ENCODE measurements around the gene PDPN. TPM values are rescaled to one million over a fixed set of nuclear protein-coding genes. Genes with fewer than 3 reads are reported as not detected.

PDPN gene
- total RNA-seq, 1 donor from 2014 or later: 10.5 TPM

DNA sequence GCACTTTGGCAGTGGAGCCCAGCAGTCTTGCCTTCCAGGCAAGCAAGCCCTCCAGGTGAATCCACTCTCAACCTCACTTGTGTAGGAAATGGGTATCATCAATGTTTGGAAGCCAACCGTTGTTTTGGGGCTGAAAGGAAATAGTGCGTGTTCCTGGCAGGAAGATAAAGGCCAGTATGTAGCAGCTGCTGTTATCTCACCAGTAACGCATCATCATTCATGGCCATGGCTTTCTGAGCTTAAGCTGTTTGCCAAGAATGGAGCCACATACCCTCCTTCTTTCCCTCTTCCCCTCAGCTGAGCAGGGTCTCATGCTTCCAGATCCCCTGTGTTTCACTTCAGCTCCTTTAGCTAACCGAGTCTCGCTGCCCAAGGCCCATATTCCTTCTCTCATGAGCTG is 2.2 kb upstream of the PDPN start:
- no peak for DNase-seq

DNA sequence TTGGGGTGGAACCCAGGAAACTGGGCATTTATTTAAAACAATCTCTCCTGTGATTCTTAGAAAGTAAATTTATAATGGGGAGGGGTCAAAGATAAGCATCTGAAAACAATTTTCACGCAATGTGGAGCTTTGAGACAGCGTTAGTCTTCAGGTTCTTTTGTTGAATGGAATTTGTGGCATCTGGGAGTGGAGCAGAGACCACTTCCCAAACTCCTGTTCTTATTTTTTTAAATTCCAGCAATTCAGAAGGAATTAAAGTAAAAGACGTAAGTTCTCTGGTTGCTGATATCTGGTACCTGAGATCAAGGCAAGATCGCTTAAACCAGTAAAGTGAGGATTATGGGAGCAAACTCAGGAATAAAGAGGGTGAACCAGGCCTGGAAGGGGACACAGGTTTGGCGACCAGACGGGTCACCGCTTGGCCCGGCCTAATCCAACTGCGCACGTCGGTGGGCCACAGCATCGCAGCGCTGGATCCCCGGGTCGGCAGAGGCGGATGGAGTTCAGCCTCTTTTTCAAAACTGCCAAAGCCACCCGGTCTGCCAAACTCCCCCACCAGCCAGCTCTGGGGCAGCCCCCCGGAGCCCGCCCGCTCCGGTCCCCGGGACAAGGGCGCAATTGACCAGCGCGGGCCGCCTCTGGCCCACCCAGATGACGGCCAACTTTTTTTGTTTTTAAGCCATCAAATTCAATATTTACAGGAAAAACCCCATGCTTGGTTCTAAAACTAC is 754 bp upstream of the PDPN start:
- DNase-seq: no peak

DNA sequence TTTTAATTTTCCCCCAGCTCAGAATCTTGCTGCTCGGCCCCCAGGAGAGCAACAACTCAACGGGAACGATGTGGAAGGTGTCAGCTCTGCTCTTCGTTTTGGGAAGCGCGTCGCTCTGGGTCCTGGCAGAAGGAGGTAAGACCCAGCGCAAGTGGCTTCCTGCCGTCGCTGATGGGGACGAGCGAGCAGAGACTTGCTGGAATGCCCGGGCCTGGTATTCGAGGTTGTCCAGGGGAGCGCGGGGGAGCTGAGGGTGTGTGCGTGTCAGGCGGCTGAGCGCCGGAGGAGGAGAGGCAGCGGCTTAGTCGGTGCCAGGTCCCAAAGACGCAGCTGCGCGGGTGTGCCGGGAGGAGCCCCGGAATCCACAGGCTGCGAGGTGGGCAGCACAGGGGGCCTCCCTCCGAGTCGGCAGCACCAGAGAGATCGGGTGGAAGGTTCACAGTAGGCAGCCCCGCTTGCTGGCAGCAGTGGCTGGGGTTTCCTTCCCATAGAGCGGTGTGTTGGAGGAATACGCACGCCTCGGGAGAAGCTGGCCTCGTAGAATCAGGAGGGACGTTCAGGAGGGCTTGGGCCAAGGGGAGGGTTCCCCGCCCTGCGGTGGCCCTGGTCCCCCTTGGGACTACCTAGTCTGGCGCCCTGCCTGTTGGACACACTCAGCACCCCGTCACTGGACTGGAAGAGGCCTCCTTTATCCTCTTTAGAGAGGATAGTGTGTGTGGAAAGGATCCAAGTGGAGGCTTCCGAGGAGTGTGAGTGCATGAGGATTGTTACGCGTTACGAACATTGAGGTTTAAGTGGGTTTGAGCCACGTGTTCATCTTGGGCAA is 547 bp downstream of the PDPN start:
- peak; percentile 77 for DNase-seq

DNA sequence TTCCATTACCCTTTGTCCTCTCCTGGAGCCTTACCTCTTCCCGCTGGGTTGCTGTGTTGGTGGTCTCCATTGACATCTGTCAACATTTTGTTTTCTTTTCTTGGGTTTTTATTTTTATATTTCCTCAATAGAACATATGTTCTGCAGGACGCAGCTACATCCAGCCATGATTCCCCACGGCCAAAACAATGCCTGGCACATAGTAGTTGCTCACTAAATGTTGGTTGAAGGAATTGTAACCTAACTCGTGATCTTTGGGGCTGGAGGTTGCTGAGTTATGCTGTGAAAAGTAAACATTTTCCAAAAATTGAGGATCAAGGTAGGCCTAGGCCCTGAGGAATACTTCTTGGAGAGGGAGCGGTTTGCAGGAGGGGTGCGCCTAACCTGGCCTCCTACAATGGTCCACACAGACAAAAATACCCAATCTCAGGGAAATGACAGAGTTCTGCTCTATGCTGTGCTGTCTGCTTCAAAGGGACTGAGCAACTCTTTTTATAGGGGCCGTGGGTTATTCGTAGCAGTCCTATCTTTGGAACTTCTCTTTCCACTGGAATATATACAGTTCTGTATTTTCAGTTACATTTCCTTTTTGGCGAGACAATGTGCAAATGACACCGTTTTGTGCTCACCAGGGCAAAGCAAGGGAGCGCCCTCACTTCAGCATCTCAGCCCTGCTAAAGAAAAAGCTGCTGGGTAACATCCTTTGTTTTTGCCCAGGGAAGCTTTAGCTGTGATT is 1.4 kb downstream of the PDPN start:
- no peak for DNase-seq

DNA sequence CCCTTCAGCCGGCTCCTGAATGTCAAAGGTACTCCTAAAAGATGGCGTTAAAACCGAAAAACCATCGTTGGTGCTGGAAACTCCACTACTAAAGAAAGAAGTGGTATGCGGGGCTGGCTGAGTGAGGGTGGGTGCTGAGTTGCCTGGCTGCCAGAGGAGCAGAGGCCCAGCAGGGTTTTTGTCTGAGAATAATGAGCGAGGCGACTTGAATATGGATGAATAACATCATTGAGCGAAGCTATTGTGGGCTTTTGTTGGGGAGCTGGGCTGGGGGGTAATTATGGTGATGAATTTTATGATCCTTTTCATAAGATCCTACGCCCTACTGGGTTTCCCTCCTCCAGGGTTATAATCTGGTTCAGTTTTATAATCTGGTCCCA is 2.0 kb downstream of the PDPN start:
- DNase-seq: no peak

DNA sequence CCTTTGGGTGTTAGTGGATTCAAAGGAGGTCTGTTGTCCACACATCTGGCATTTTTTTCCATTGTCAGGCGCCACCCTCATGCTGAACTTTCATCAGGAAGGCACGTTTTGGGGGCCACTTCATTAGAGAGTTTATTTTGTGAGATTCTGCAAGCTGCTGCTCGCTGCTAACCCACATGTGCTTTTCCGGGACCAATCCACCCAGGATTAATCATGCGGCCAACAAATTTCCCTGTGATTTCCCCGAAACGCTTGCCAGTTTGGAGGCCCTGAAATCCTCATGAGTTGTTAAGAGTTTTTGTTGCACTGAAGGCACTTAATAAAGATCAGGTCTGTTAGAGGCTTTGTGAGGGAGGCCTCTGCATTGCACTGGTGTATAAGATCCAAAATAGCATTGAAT is 2.4 kb downstream of the PDPN start:
- DNase-seq: no peak

DNA sequence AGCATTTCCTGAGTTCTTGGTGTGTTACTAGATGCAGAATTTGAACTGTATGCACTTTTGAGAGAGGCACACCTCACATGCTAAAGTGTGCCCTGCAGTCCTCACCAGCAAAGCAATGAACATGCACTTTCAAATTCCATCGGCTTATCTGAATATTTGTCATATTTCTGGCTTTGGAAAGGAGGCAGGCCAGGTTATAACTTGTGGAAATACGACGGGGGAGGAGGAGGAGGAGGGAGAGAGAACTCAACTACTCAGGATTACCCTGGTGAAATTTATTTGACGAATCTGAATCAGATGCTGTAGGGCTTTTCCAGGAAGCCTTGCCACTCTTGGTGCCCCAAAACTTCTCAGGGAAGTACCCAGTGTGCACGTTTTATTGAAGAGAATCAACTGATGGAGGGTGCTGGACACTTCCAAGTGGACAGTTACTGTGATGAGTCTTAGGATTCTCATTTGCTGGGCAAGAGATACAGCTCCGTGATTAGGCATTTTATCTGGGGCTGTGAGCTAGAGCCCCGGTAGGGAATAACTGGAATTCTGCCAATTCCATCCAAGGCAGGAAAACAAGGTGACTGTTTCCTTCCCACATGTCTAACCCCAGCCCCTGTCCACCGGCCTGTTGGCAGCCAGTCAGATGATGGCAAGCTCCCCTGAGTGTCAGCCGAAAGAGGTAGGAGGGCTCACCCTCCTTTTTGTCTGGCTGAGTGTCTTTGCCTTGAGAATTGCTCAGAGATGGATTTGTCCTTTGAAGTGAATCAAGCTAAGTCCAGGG is 3.8 kb downstream of the PDPN start:
- no peak for DNase-seq

DNA sequence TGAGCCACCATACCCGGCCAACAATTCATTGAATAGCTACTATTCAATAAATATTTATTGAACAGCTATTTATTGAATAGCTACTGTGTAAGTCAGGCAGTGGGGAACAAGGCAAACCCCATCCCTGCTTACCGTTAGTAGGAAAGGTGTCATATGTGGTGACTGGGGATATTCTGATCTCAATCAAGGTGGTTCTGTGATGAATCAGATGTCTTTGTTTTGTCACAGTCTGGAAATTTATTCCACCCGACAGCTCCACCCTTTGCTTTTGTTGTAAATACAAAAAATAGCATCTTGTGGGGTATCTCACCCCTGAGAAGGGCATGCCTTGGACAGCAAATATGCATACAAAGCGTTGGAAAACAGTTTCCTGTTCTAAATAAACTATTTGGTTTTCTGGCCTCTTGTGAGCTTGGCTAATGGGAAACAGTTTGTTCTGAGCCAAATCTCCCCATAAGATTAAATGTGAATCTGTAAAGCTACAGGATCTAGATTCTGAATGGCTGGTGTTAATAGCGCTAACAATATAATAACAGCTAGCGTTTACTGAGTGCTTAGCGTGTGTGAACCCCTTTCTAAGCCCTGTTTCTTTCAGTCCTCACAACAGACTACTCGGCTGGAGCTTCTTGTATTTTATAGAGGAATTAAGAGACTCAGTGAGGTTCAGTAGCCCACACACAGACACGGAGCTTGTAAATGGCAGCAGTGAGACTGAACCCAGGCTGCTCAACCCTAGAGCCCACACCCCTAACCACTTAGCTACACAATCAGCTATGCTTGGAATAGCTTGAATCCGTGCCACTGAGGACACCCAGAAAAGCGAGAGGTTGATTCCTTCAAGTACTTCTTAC is 5.5 kb downstream of the PDPN start:
- no peak for DNase-seq

DNA sequence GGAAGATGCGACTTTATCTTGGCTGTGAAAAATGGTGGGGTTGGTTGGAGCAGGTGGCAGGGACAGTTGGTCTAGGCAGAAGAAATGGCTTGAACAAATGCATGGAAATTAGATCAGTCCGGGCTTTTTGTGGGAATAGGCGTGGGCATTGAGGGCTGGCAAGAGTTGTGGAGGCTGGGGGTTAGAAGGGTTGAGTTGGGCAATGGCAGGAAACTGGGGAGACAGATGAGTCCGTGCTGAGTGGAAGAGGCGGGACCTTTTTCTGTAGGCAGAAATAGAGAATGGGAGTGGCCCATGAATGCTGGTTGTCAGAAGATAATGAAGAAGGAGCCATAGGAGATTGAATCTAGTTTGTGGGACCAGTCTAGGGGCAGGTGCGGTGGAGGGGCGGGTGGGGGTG is 6.9 kb downstream of the PDPN start:
- no peak for DNase-seq

DNA sequence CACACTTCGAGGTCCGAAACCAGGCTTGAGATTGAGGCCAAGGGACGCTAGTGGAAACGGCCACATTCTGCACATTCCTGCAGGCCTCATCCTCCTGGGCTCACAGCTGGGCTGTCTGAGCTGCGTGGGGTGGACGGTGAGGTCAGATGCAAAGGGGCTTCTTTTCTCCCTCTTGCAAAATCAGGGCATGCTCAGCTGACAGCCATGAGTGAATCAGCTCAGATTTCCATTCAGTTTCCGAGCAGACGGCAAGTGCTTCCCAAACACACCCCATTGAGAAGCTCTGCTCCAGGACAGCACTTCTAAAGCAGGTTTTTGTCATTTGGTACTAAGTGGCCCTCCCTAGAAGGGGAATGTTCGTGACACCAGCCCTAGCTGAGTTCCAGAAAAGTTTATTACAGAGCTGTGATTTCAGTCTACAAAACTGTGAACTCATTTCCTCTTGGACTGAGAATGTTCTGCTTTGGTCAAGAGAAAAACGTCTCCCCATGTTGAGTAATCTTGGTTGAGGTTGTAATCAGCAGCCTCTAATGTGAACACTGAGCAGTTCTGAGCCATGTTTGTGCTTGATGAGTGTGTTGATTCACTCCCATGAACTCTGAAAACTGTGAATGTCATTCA is 10.0 kb downstream of the PDPN start:
- DNase-seq: peak; percentile 76

DNA sequence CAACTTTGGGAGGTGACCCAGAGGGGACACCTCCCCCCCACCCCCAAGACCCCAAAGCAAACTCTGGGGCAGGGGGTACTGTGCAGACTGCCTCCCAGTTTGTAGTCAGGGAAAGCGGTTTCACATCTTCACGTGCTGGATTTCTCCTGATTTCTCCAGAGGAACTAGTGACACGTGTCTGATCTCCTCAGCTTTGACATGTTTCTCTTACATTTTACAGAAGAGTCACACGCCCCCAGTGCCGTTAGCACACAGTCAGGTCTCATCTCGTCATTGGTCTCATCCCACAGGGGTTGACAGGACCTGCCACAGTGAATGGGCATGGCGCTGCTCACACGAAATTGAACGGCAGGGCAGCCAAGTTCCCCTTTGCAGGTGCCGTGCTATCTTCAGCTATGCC is 11.8 kb downstream of the PDPN start:
- DNase-seq: no peak

DNA sequence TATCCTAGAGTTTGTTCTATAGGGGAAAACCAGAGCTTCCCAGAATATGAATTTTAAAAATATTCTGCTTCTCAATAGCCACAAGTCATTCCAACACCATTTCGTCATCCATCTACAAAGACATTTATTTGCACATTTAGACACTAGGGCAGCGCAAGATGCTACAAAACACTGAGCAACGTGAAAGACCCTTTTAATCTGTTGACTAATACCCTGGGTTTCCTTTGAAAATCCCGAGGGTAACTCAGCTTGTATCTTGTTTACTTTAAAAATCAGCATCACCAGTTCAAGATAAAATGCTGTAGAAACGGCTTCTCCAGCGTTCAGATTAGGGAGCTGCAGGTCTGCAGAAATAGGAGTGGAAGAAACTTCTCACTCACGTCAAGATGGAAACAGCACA is 13.5 kb downstream of the PDPN start:
- DNase-seq: no peak

DNA sequence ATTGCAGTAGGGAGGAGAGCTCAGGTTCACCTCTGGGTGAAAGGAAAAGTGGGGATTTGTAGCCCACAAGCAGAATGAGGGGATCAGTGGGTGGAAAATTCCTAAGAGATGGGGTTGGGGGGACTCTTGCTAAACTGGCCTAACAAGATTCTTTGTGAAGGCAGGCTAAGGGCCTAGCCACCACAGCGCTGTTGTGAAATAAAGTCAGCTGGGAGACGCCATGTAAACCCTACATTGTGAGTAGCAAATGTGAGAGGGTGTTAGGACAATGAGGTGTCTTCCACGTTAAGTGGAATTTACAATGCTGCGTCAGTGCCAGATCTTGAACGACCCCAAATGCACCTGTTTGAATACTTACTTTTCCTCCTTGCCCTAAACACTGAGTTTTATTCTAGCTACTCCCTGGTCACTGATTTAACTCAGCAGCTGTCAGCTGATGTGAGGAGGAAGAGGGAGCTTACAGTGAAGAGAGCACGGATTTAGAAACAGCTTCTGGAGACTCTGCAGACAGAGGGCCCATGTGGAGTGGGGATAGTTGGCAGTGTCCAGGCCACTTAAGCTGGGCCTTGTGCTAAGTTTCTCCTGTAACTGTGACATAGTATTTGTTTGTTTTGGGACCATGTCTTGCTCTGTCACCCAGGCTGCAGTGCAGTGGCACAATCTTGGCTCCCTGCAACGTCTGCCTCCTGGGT is 17.3 kb downstream of the PDPN start:
- DNase-seq: peak; percentile 62

DNA sequence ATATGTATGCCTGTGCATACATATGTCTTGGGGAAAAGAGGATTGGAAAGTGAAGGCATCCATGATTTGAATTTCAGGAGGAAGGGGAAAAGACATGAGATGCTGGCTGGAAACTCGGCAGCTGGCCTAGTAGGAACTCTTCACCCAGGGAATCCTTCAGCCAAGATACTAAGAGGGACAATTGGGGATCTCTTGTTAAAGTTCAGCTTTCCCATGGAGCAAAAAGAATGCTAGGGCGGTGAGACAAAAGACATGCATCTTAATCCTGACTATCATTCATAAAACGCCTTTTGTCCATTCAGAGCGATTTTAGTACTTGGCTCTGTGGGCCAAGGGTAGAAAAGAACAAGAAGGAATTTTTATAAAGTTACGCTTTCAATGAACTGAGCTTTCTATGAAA is 20.5 kb downstream of the PDPN start:
- no peak for DNase-seq

DNA sequence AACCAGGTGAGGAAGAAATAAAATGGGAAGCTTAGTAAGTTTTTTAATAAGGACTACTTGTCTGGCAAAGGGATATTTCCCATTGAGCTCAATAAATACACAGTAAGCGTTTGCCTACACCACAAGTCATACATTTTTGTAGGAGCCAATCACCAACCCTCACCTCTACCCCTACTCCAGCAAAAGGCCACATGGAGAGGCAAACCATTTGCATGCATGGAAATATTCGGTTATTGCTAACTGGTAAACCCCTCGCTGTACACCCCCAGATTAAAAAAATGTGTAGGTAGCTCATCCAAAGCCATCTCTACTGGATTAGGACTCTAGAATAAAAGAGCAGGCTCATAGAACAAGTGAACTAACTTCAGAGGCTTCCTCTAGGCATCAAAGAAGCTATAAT is 21.1 kb downstream of the PDPN start:
- no peak for DNase-seq

DNA sequence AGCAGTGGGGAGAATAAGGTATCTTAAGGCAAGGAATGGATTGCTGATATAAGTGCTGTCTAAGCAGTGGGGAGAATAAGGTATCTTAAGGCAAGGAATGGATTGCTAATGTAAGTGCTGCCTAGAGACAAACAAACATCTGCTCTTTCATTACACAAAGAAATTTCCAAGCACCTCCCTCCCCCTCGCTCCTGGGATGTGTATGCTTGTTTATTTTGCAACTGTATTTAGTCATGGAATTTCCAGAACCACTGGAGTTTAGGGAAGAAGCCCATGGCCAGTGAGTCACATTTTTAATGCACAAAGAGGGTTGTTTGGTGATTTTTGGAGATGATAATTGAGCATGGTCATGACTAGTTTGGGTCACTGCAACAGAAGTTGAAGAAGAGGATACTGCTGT is 21.5 kb downstream of the PDPN start:
- peak; percentile 41 for DNase-seq

DNA sequence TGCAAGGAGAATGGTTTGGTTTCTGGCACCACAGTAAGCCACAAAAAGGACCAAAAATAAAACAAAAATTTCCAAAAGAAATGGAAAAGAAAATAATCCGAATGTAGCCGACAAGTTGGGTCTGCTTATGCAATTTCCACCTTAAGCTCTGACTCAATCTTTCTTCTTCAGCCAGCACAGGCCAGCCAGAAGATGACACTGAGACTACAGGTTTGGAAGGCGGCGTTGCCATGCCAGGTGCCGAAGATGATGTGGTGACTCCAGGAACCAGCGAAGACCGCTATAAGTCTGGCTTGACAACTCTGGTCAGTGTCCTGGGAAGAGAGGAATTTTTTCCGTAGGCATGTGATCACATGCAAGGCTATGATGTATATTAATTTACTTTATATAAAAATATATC is 23.4 kb downstream of the PDPN start:
- DNase-seq: no peak

DNA sequence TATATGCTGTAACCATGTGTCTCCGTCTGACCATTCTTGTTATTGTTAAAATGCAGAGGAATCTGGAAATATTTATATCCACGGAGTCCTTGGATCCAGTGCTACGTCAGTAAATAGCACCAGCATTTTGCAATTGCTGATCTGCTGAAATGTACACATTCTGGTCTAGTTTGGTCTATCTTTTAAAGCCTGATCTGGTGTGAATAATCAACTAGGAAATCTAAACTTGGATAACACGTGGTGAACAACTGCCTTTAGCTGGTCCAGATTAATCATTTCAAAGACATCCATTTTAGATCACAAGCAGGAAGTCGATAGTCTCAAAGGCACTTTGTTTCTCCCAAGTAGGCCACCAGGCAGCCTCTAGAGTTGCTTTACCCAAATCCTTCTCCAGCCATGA is 32.6 kb downstream of the PDPN start:
- DNase-seq: no peak

DNA sequence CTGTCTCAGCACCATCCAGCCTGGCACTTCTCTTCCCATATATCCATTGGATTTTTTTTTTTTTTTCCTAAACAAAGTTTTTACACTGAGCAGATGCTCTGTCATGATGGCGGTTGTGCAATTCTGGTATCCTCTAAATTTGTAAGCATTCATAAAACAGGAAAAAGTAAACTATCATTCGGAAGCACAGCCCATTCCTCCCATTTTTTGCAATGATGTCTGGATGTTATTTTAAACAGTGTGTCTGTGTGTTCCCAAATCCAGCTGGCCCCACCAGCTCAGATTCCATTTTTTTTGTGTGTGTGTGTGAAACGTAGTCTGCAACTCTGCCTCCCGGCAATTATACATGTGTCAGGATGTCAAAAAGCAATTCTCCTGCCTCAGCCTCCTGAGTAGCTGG is 33.5 kb downstream of the PDPN start:
- DNase-seq: peak; percentile 50

DNA sequence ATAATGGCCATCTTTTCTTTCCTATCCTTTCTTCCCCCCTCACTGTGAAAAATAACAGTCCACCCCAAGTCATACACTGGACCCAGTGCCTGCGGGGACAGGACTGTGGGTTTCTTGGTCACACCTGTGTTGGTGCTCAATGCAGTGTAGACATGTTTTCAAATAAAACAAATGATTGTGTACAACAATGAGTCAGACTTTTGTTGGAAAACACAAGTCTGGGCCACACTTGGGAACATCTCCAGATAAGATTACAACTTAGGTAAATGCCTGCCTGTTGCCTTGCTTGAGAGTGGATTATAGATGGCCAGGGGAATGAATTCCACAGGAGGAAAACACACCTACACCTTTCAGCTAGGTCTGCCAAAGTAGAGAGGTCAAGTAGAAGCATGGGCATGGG is 34.1 kb downstream of the PDPN start:
- DNase-seq: no peak

Data from tongue (tissue), 2 donors.